Skeletal muscle tissue (tissue), 4 donors: ENCODE data around the gene SYN1. TPM values are rescaled to one million over a fixed set of nuclear protein-coding genes. Genes with fewer than 3 reads are reported as not detected.
"Not testable (repeated sequence)": the region's sequence is repeated elsewhere in the genome, so short reads cannot be mapped to it uniquely, and the experiment has no call there.

Experiments
- H3K27ac ChIP-seq: one replicate; pipeline ENCODE4 v1.7.0; 2013; ENCODE audit warnings: mild to moderate bottlenecking, low read depth, low read length, inconsistent platforms
- H3K27me3 ChIP-seq, 3 donors: one replicate each; pipeline ENCODE4 v1.7.0; 2013; ENCODE audit warnings: low read length in 3 of 3; ENCODE audit not compliant: control insufficient read depth in 3 of 3, insufficient read depth in 3 of 3
- H3K36me3 ChIP-seq, 3 donors: one replicate each; pipeline ENCODE4 v1.7.0; 2013; ENCODE audit warnings: low read length in 3 of 3; ENCODE audit not compliant: control insufficient read depth in 3 of 3, insufficient read depth in 3 of 3
- H3K4me1 ChIP-seq, 3 donors: one replicate each; pipeline ENCODE4 v1.7.0; 2013; ENCODE audit warnings: low read length in 3 of 3, mild to moderate bottlenecking in 3 of 3; ENCODE audit not compliant: control insufficient read depth in 3 of 3, insufficient read depth in 3 of 3
- H3K4me3 ChIP-seq, 3 donors: one replicate each; pipeline ENCODE4 v1.7.0; 2013; ENCODE audit warnings: low read length in 3 of 3
- H3K9ac ChIP-seq, 3 donors: one replicate each; pipeline ENCODE4 v1.7.0; 2013; ENCODE audit warnings: low read length in 3 of 3, mild to moderate bottlenecking in 3 of 3, moderate library complexity in 2 of 3, low read depth in 1 of 3
- H3K9me3 ChIP-seq, 3 donors: one replicate each; pipeline ENCODE4 v1.7.0; 2013; ENCODE audit warnings: low read length in 3 of 3; ENCODE audit not compliant: control insufficient read depth in 3 of 3
- total RNA-seq: library from RNA; depleted of rRNA; stranded (reverse); fragments of >200 nt; gene quantifications from one replicate; pipeline ENCODE4 v1.2.3, GENCODE V29; 2014
- donor health status: Osteomylitis.

Gene SYN1
- total RNA-seq: not detected

DNA sequence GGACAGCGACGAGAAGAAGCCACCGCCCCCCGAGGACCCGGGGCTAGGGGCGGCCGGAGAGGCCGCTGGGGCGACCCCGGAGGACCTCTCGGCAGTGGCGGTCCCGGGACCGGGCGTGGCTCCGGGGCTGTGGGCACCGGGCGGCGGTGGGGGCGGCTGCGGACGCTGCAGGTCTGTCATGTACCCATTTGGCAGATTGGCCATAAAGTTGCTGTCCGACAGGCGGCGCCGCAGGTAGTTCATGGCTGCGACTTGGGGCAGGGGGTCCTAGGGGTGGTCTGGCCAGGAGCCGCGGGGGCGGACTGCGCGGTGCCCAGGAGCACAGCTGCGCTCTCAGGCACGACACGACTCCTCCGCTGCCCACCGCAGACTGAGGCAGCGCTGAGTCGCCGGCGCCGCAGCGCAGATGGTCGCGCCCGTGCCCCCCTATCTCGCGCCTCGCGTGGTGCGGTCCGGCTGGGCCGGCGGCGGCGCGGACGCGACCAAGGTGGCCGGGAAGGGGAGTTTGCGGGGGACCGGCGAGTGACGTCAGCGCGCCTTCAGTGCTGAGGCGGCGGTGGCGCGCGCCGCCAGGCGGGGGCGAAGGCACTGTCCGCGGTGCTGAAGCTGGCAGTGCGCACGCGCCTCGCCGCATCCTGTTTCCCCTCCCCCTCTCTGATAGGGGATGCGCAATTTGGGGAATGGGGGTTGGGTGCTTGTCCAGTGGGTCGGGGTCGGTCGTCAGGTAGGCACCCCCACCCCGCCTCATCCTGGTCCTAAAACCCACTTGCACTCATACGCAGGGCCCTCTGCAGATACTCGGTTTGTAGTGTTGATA is at the start of gene SYN1:
TSS of gene SYN1 (minus strand) at position 372 of the 817 bp plus-strand sequence. CDS start at position 243, 129 bp downstream.
- Histone ChIP-seq H3K27me3 (peaks cover 0 to 33% (median 6%) of the 10 kb centered on the region in 3 donors), H3K4me1 (peaks cover 0 to 2% (median 0%) of the 10 kb centered on the region in 3 donors), H3K9ac (no peak within 1 kb of the TSS), H3K9me3 (no peaks in the 10 kb centered on the region), H3K4me3 (peak within 1 kb of the TSS in 2 of 3 donors; percentile 40 to 60), H3K27ac (no peak within 1 kb of the TSS), H3K36me3 (no peaks in the 10 kb centered on the region)

DNA sequence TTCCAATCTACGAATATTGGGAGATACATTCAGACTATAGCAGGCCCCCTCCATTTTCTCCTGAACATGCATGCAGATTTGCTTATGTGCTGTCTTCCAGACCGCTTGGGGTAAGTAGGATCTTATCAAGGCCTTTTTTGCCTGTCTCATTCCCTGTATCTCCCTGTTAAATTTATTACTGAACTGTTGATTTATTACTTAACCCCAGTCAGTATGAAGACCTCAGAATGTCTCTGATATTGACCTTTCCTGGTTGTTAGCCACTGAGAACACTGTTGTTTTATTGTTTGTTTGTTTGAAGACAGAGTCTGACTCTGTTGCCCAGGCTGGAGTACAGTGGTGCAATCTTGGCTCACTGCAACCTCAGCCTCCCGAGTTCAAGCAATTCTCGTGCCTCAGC is 46.1 kb upstream of the SYN1 start:
- H3K9ac ChIP-seq, H3K27ac ChIP-seq, H3K27me3 ChIP-seq, H3K4me1 ChIP-seq, H3K36me3 ChIP-seq, H3K4me3 ChIP-seq, H3K9me3 ChIP-seq: not testable (repeated sequence)

DNA sequence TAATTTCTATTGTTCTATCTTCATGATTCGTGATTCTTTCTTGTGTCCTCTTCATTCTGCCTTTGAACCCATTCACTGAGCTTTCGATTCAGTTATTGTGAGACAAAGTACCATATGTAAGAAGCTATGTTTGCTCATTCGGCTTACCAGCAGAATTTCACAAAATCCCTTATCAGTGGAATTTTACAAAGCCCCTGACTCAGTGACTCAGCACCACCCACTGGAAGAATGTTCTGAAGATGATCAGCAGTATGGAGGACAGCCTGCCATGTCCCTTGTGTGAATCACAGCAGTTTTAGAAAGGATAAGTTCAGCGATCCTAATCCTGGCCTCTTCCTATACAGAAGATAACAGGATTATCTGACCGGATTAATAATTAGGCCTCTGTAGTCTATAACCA is 45.1 kb upstream of the SYN1 start:
- Histone ChIP-seq H3K9ac (no peak overlapping the region), H3K9me3 (no peaks in the 10 kb centered on the region), H3K27me3 (no peaks in the 10 kb centered on the region)

GRCh38 chrX:47662144-47662657 is 42.5 kb upstream of the SYN1 start:
- Histone ChIP-seq H3K9ac (no peak overlapping the region), H3K4me3 (no peak overlapping the region), H3K27me3 (no peaks in the 10 kb centered on the region), H3K27ac (no peak overlapping the region), H3K36me3 (peaks cover 0 to 4% (median 4%) of the 10 kb centered on the region in 3 donors), H3K4me1 (peaks cover 0 to 5% (median 0%) of the 10 kb centered on the region in 3 donors), H3K9me3 (no peaks in the 10 kb centered on the region)

More for the DNA sequence above, 45.1 kb upstream of the SYN1 start:
- Histone ChIP-seq H3K27ac (no peak overlapping the region), H3K4me1 (no peaks in the 10 kb centered on the region), H3K36me3 (no peaks in the 10 kb centered on the region), H3K4me3 (no peak overlapping the region)

DNA sequence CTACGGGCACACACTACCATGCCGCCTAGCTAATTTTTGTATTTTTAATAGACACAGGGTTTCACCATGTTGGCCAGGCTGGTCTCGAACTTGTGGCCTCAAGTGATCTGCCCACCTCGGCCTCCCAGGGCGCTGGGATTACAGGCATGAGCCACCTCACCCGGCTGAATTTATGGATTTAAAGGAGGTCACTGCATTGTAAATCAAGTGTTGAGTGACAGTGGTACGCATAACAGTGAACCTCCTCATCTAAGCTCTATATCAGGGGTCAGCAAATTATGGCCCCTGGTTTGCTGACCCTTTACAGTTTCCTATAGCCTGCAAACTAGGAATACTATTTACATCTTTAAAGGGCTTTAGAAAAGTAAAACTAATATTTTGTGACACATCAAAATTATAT is 41.9 kb upstream of the SYN1 start:
- Histone ChIP-seq H3K27me3 (no peaks in the 10 kb centered on the region), H3K9me3 (no peaks in the 10 kb centered on the region), H3K9ac (no peak overlapping the region), H3K27ac (no peak overlapping the region), H3K36me3 (peaks cover 6 to 11% (median 11%) of the 10 kb centered on the region in 3 donors), H3K4me3 (no peak overlapping the region), H3K4me1 (peaks cover 0 to 5% (median 0%) of the 10 kb centered on the region in 3 donors)

GRCh38 chrX:47659421-47659726 is 39.7 kb upstream of the SYN1 start:
- Histone ChIP-seq H3K4me1 (peaks cover 0 to 5% (median 0%) of the 10 kb centered on the region in 3 donors), H3K27me3 (no peaks in the 10 kb centered on the region), H3K36me3 (peaks cover 15 to 19% (median 16%) of the 10 kb centered on the region in 3 donors), H3K9me3 (no peaks in the 10 kb centered on the region), H3K27ac (peak overlapping the region; percentile 96), H3K4me3 (peak overlapping the region; percentile 62 to 91 (median 89)), H3K9ac (peak overlapping the region; percentile 61 to 90 (median 88))

DNA sequence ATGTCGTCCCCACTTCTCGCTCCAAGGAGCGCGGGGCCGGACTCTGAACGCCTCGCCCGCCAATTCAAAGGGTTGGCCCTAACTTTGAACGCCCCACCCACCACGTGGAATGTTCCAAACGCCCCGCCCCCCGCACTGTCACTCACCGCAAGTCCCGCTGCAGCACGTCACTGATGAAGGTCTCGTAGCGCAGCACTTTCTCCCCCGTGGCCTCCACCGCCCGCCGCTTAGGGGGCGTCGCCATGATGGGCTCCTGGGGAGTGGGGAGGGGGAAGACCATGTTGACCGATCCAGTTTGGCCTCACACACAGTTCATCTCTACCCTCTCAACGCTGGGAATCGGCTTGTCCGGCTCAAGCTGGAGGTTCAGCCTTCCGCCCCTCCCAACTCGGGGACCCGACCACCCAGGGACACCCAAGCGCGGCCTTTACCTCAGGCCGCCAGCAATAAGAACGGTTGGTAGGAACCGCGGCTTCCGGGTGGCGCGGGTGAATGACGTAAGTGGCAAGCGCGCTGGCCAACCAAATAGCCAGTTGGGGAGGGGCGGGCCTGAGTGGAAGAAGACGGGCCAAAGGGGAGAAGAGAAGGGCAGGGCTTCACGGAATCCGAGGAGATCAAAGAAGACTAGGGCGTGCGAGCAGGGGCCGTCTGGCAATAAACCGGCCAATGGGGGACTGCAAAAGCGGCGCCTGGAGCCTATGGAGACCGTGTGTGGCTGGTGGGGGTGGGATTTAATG is 39.2 kb upstream of the SYN1 start, which contains the start of gene UXT:
TSS of gene UXT (minus strand) at position 497 of the 737 bp plus-strand sequence. CDS start at position 244, 253 bp downstream.
- Histone ChIP-seq H3K4me1 (peaks cover 0 to 5% (median 0%) of the 10 kb centered on the region in 3 donors), H3K9me3 (no peaks in the 10 kb centered on the region), H3K27me3 (no peaks in the 10 kb centered on the region), H3K4me3 (peak within 1 kb of the TSS; percentile 88 to 91 (median 89)), H3K27ac (peak within 1 kb of the TSS; percentile 96), H3K36me3 (peaks cover 15 to 19% (median 16%) of the 10 kb centered on the region in 3 donors), H3K9ac (peak within 1 kb of the TSS; percentile 88 to 92 (median 90))

DNA sequence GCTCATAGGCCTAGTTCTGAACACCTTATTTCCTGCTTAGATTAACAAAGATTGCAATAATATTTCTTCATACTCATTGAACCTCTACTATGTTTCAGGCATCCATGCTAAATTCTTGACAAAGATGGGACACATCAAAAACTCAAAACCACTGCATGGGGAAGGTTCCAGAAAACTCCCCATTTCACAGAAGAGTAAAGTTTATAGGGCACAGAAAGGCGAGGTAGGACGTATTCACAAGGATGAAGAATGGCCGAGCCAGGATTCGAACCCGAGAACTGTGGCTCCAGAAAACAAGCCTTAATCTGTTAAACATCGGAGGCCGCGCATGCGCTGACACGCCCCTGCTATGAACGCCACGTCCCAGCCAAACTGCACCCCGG is 38.6 kb upstream of the SYN1 start:
- Histone ChIP-seq H3K36me3 (peaks cover 15 to 20% (median 19%) of the 10 kb centered on the region in 3 donors), H3K9ac (peak overlapping the region; percentile 88 to 92 (median 90)), H3K27me3 (no peaks in the 10 kb centered on the region), H3K4me3 (peak overlapping the region; percentile 88 to 91 (median 89)), H3K27ac (peak overlapping the region; percentile 96), H3K4me1 (peaks cover 0 to 5% (median 0%) of the 10 kb centered on the region in 3 donors), H3K9me3 (no peaks in the 10 kb centered on the region)

DNA sequence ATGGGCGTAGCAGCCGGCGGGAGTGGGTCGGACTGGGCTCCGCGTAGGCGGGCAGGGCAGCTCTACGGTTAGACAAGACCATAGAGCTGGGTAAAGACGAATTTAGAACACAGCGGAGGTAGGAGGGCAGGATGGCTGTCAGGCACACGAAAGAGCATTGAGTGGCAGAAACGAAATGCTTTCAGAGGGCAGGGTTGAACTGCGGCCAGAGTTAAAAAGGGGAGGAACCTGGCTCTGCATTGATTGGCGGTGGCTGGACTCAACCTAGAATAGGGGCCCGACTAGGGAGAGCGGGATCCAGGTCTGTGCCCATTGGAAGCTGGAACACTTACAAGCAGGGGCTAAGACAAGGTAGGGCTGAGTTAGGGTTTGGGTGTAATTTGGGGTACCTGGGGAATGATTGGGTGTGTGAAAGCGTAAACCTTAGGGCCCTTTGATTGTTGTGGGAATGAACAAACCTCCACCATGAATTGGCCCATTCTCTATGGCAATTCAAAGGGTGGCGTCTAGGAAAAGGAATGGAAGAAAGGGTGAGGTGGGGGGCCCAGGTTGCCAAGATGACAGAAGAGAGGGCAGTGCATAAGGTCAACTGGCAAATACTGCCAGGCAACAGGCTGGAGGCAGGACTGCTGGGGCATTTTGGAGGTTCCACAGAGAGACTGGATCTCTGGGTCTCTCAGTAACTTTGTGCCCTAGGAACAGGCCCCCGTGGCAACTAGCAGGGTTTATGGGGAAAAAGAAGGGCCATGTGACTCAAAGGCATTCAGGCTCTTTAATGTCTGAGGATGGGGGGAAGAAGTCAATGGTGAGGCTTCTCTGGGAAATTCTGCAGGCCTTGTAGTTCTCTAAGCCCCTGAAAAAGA is 31.6 kb upstream of the SYN1 start:
- Histone ChIP-seq H3K9me3 (no peaks in the 10 kb centered on the region), H3K4me1 (peaks cover 16 to 26% (median 18%) of the 10 kb centered on the region in 3 donors), H3K27ac (peak overlapping the region; percentile 82), H3K27me3 (no peaks in the 10 kb centered on the region), H3K9ac (peak overlapping the region; percentile 60 to 79 (median 70)), H3K4me3 (peak overlapping the region; percentile 73 to 78 (median 73)), H3K36me3 (peaks cover 2 to 17% (median 16%) of the 10 kb centered on the region in 3 donors)
